H9 (cell line): ENCODE data around the gene EGFL8. TPM values are rescaled to one million over a fixed set of nuclear protein-coding genes. Genes with fewer than 3 reads are reported as not detected.

ENCODE experiments used
- DNase-seq: peaks from one replicate; pipeline ENCODE4 v3.0.0-alpha.2; 2017
- H2AFZ ChIP-seq: one replicate; pipeline ENCODE4 v1.6.1; 2013; ENCODE audit warnings: mild to moderate bottlenecking, low read length, control low read depth, moderate library complexity
- H2AK5ac ChIP-seq: 2 replicates; pipeline ENCODE4 v1.6.1; 2013; ENCODE audit warnings: low read length, control low read depth, mixed read lengths; ENCODE audit not compliant: insufficient read length
- H2BK120ac ChIP-seq: one replicate; pipeline ENCODE4 v1.6.1; 2013; ENCODE audit warnings: low read depth, mild to moderate bottlenecking, low read length, control low read depth, inconsistent platforms; ENCODE audit not compliant: poor library complexity, severe bottlenecking
- H2BK12ac ChIP-seq: 2 replicates; pipeline ENCODE4 v1.6.1; 2013; ENCODE audit warnings: low read length, control low read depth, mixed read lengths, low read depth; ENCODE audit not compliant: insufficient read length
- H2BK15ac ChIP-seq: 2 replicates; pipeline ENCODE4 v1.6.1; 2013; ENCODE audit warnings: low read depth, low read length, control low read depth
- H2BK20ac ChIP-seq: one replicate; pipeline ENCODE4 v1.6.1; 2013; ENCODE audit warnings: low read depth, mild to moderate bottlenecking, low read length, control low read depth, inconsistent platforms; ENCODE audit not compliant: poor library complexity, severe bottlenecking
- H2BK5ac ChIP-seq: 2 replicates; pipeline ENCODE4 v1.6.1; 2013; ENCODE audit warnings: low read length, control low read depth, mixed read lengths; ENCODE audit not compliant: insufficient read length
- H3K14ac ChIP-seq: 2 replicates; pipeline ENCODE4 v1.6.1; 2013; ENCODE audit warnings: low read length, control low read depth; ENCODE audit not compliant: insufficient read depth
- H3K18ac ChIP-seq: 2 replicates; pipeline ENCODE4 v1.6.1; 2013; ENCODE audit warnings: low read depth, mild to moderate bottlenecking, mixed read lengths, low read length, control low read depth; ENCODE audit not compliant: insufficient read length
- H3K23ac ChIP-seq: 2 replicates; pipeline ENCODE4 v1.6.1; 2013; ENCODE audit warnings: low read length, control low read depth, mixed read lengths, low read depth; ENCODE audit not compliant: insufficient read length
- H3K23me2 ChIP-seq: 2 replicates; pipeline ENCODE4 v1.6.1; 2013; ENCODE audit warnings: low read depth, mild to moderate bottlenecking, mixed read lengths, low read length, control low read depth; ENCODE audit not compliant: insufficient read length, poor library complexity, severe bottlenecking
- H3K27ac ChIP-seq: 2 replicates; pipeline ENCODE4 v1.5.1; 2013; ENCODE audit warnings: low read length, control low read depth, mixed read lengths, low read depth; ENCODE audit not compliant: insufficient read length
- H3K27me3 ChIP-seq: 2 replicates; pipeline ENCODE4 v1.6.1; 2013; ENCODE audit warnings: low read length, control low read depth, inconsistent platforms; ENCODE audit not compliant: insufficient read depth
- H3K4ac ChIP-seq: 2 replicates; pipeline ENCODE4 v1.6.1; 2013; ENCODE audit warnings: low read depth, mild to moderate bottlenecking, control low read depth, inconsistent platforms, low read length, moderate library complexity
- H3K4me1 ChIP-seq: 2 replicates; pipeline ENCODE4 v1.6.1; 2013; ENCODE audit warnings: low read length, control low read depth, inconsistent platforms; ENCODE audit not compliant: insufficient read depth
- H3K4me2 ChIP-seq: 2 replicates; pipeline ENCODE4 v1.6.1; 2013; ENCODE audit warnings: low read length, control low read depth, mixed read lengths; ENCODE audit not compliant: insufficient read length, insufficient read depth
- H3K56ac ChIP-seq: 2 replicates; pipeline ENCODE4 v1.6.1; 2013; ENCODE audit warnings: low read depth, mild to moderate bottlenecking, mixed read lengths, low read length, control low read depth; ENCODE audit not compliant: insufficient read length
- H3K79me1 ChIP-seq: 2 replicates; pipeline ENCODE4 v1.6.1; 2013; ENCODE audit warnings: low read depth, mild to moderate bottlenecking, moderate library complexity, low read length, control low read depth, inconsistent platforms; ENCODE audit not compliant: insufficient read depth, poor library complexity, severe bottlenecking
- H3K79me2 ChIP-seq: 2 replicates; pipeline ENCODE4 v1.6.1; 2013; ENCODE audit warnings: low read length, control low read depth, inconsistent platforms; ENCODE audit not compliant: insufficient read depth
- H3K9ac ChIP-seq: 2 replicates; pipeline ENCODE4 v1.6.1; 2013; ENCODE audit warnings: low read length, control low read depth, mixed read lengths; ENCODE audit not compliant: insufficient read length; ENCODE audit errors: extremely low read depth
- H3K9me3 ChIP-seq: one replicate; pipeline ENCODE4 v1.6.1; 2013; ENCODE audit warnings: low read depth, low read length, inconsistent platforms; ENCODE audit not compliant: control insufficient read depth
- H3T11ph ChIP-seq: one replicate; pipeline ENCODE4 v1.6.1; 2013; ENCODE audit warnings: mild to moderate bottlenecking, low read length, control low read depth, inconsistent platforms
- H4K20me1 ChIP-seq: one replicate; pipeline ENCODE4 v1.6.1; 2013; ENCODE audit not compliant: control insufficient read depth, insufficient read length, insufficient read depth
- H4K5ac ChIP-seq: 2 replicates; pipeline ENCODE4 v1.6.1; 2013; ENCODE audit warnings: low read depth, mild to moderate bottlenecking, mixed read lengths, low read length, control low read depth; ENCODE audit not compliant: insufficient read length
- H4K8ac ChIP-seq: replicated peaks from 2 replicates; pipeline ENCODE4 v1.6.1; 2013; ENCODE audit warnings: low read length, control low read depth, mixed read lengths, low read depth; ENCODE audit not compliant: insufficient read length
- H4K91ac ChIP-seq: 2 replicates; pipeline ENCODE4 v1.6.1; 2013; ENCODE audit warnings: low read depth, mild to moderate bottlenecking, moderate library complexity, mixed read lengths, low read length, control low read depth; ENCODE audit not compliant: insufficient read length
- H3K27ac Mint-ChIP-seq, 3 experiments: 2 replicates in 2 of 3; 3 replicates in 1 of 3; pipeline ENCODE4 v1.8.0; 2020 to 2021; ENCODE audit warnings: mixed read lengths in 3 of 3, mild to moderate bottlenecking in 1 of 3, moderate library complexity in 1 of 3
- H3K27me3 Mint-ChIP-seq: 2 replicates; pipeline ENCODE4 v1.8.0; 2021; ENCODE audit warnings: low read depth, mild to moderate bottlenecking, moderate library complexity, mixed read lengths
- H3K36me3 Mint-ChIP-seq, 3 experiments: 2 replicates in 2 of 3; 3 replicates in 1 of 3; pipeline ENCODE4 v1.8.0; 2020 to 2021; ENCODE audit warnings: low read depth in 3 of 3, mixed read lengths in 3 of 3; ENCODE audit not compliant: insufficient read depth in 1 of 3
- H3K4me1 Mint-ChIP-seq, 2 experiments: 2 replicates each; pipeline ENCODE4 v1.8.0; 2020; ENCODE audit warnings: mixed read lengths in 2 of 2
- H3K4me3 Mint-ChIP-seq, 2 experiments: 2 replicates in 1 of 2; 3 replicates in 1 of 2; pipeline ENCODE4 v1.8.0; 2020 to 2021; ENCODE audit warnings: mild to moderate bottlenecking in 2 of 2, mixed read lengths in 2 of 2, moderate library complexity in 1 of 2
- H3K9me3 Mint-ChIP-seq, 2 experiments: 2 replicates in 1 of 2; 3 replicates in 1 of 2; pipeline ENCODE4 v1.8.0; 2020; ENCODE audit warnings: mild to moderate bottlenecking in 2 of 2, mixed read lengths in 2 of 2, moderate library complexity in 1 of 2
- CTCF ChIP-seq: fragments of 200-600 bp; sonication (generic); conservative IDR thresholded peaks from 3 replicates; pipeline ENCODE4 v1.8.0; 2021; ENCODE audit warnings: antibody characterized with exemption, mild to moderate bottlenecking
- WGBS: extraction: QIAGEN DNeasy Blood & Tissue Kit; methylation state at CpG from one replicate; pipeline ENCODE4 v1.1.7; 2013; ENCODE audit warnings: missing lambda C conversion rate, low lambda C conversion rate, mixed read lengths; ENCODE audit not compliant: insufficient read length; ENCODE audit errors: extremely low coverage; 5-methylcytosine and 5-hydroxymethylcytosine counted together
- total RNA-seq: library from RNA; stranded (reverse); gene quantifications from 2 replicates; pipeline ENCODE4 v1.2.1, GENCODE V29; 2021

EGFL8 gene
- total RNA-seq, 1 experiment from 2014 or later, result 27.2 TPM

DNA sequence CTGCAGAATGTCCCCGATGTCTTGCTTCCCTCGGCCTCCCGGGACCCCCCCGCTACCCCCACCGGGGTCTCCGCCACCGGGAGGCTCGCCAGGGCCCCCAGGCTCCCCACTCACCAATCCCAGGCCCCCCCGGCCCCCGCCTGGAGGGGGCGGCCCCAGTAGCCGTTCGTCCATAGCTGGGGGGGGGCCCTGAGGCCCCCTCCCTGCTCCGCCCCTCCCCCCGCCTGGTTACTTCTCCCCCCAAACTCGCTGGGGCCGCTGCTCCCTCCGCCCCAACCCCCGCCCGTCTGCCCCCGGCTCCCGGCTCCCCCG lies 25.3 kb downstream of the EGFL8 start:
- no peak overlapping the region for H3K56ac ChIP-seq
- no peaks in the 10 kb centered on the region for H3K27me3 ChIP-seq
- Mint-ChIP-seq H3K27me3 (no peaks in the 10 kb centered on the region), H3K9me3 (no peaks in the 10 kb centered on the region; a peak in 1 of 5 replicates), H3K4me1 (peaks cover 50 to 61% of the 10 kb centered on the region in 2 experiments), H3K27ac (peak overlapping the region in 1 of 3 experiments; percentile 98; a peak in 3 of 7 replicates), H3K4me3 (peak overlapping the region; percentile 76 to 90), H3K36me3 (peaks cover 12 to 36% (median 34%) of the 10 kb centered on the region in 3 experiments; a peak in 6 of 7 replicates)
- no peak overlapping the region for H2BK12ac ChIP-seq
- H2BK120ac ChIP-seq, result no peak overlapping the region
- no peak overlapping the region for H4K5ac ChIP-seq
- H3K4me2 ChIP-seq, result peak overlapping the region; percentile 72
- no peak overlapping the region for H2BK5ac ChIP-seq
- no peaks in the 10 kb centered on the region for H4K20me1 ChIP-seq
- H3K79me1 ChIP-seq, result no peaks in the 10 kb centered on the region
- H3K18ac ChIP-seq, result no peak overlapping the region
- no peak overlapping the region for H2AFZ ChIP-seq
- H3K79me2 ChIP-seq, result no peaks in the 10 kb centered on the region
- H2BK20ac ChIP-seq, result no peak overlapping the region
- no peak overlapping the region for H3K27ac ChIP-seq
- no peak overlapping the region for H3K23ac ChIP-seq
- peaks cover 7% of the 10 kb centered on the region for H3K4me1 ChIP-seq
- no peak overlapping the region for H2BK15ac ChIP-seq
- TF ChIP-seq CTCF, result no peak
- H3K14ac ChIP-seq, result no peak overlapping the region; the same call in 1 of the 2 replicates
- H4K91ac ChIP-seq, result no peak overlapping the region
- no peak for DNase-seq
- no peak overlapping the region for H3T11ph ChIP-seq
- H4K8ac ChIP-seq, result no peak overlapping the region
- no peak overlapping the region for H2AK5ac ChIP-seq
- no peaks in the 10 kb centered on the region for H3K9me3 ChIP-seq
- H3K4ac ChIP-seq, result no peak overlapping the region
- peaks cover 7% of the 10 kb centered on the region for H3K23me2 ChIP-seq
- no peak overlapping the region for H3K9ac ChIP-seq
- WGBS, result no CpG with 5 or more reads among the region's 23 CpGs
